ENCODE measurements around the gene GUCY2F. TPM values are rescaled to one million over a fixed set of nuclear protein-coding genes. Genes with fewer than 3 reads are reported as not detected.

The GUCY2F gene
- total RNA-seq, 1 experiment from 2014 or later: 0.09 TPM

GRCh38 chrX:109390556-109390955 lies 91.3 kb downstream of the GUCY2F start (continued):
- TF ChIP-seq PRDM15 (CRISPR knock-in tag; IDR thresholded peaks at IDR 0.05): no peak

- Mint-ChIP-seq H3K27ac (no peak overlapping the region; the same call in 1 of the 2 replicates), H3K9me3 (no peaks in the 10 kb centered on the region), H3K4me3 (no peak overlapping the region), H3K27me3 (ENCODE audit: low read depth) (no peaks in the 10 kb centered on the region), H3K36me3 (no peaks in the 10 kb centered on the region), H3K4me1 (peaks cover 7% of the 10 kb centered on the region)
- ATAC-seq (no peak), DNase-seq (ENCODE audit: low spot score) (no peak)
- CTCF ChIA-PET: no interaction called here
- TF ChIP-seq NR1H2 (CRISPR knock-in tag; IDR thresholded peaks at IDR 0.05) (no peak), ZNF317 (CRISPR knock-in tag; IDR thresholded peaks at IDR 0.05; ENCODE audit: borderline replicate concordance, low read depth) (no peak), FOXP1 (CRISPR knock-in tag; IDR thresholded peaks at IDR 0.05; ENCODE audit: borderline replicate concordance) (no peak), MXD4 (CRISPR knock-in tag; IDR thresholded peaks at IDR 0.05; ENCODE audit: borderline replicate concordance) (no peak), AFF4 (CRISPR knock-in tag; IDR thresholded peaks at IDR 0.05; ENCODE audit: borderline replicate concordance) (no peak), GRHL2 (CRISPR knock-in tag; IDR thresholded peaks at IDR 0.05; ENCODE audit: insufficient replicate concordance, severe bottlenecking) (no peak), ZBTB21 (CRISPR knock-in tag; IDR thresholded peaks at IDR 0.05; ENCODE audit: borderline replicate concordance) (no peak), RELA (CRISPR knock-in tag; IDR thresholded peaks at IDR 0.05; ENCODE audit: borderline replicate concordance) (no peak), TP53 (CRISPR knock-in tag; IDR thresholded peaks at IDR 0.05) (no peak), TCF7 (CRISPR knock-in tag; IDR thresholded peaks at IDR 0.05; ENCODE audit: low read depth) (no peak), SP1 (CRISPR knock-in tag; conservative IDR thresholded peaks at IDR 0.05) (no peak), PRDM15 (CRISPR knock-in tag; IDR thresholded peaks at IDR 0.05) (no peak), EMX1 (CRISPR knock-in tag; IDR thresholded peaks at IDR 0.05) (no peak), IRF2 (CRISPR knock-in tag; IDR thresholded peaks at IDR 0.05; ENCODE audit: borderline replicate concordance, low read depth) (no peak), ZNF138 (CRISPR knock-in tag; conservative IDR thresholded peaks at IDR 0.05) (no peak), ZNF423 (CRISPR knock-in tag; IDR thresholded peaks at IDR 0.05) (no peak), CBFB (CRISPR knock-in tag; IDR thresholded peaks at IDR 0.05; ENCODE audit: low read depth) (no peak)
- POLR2A ChIA-PET: no interaction called here
These were observed 92.0 kb downstream of the GUCY2F start for GRCh38 chrX:109389917-109390316.
